Peyer's patch (tissue), 4 donors: ENCODE measurements around the gene IHH. TPM values are rescaled to one million over a fixed set of nuclear protein-coding genes. Genes with fewer than 3 reads are reported as not detected.

Source experiments
- DNase-seq, 3 donors: peaks; one replicate each; pipeline ENCODE4 v3.0.0-alpha.2; 2017 to 2019
- H3K27ac ChIP-seq, 4 donors: fragments of 200-600 bp; sonication (generic); one replicate each; pipeline ENCODE4 v1.5.1; 2016 to 2019
- H3K27me3 ChIP-seq, 2 donors: fragments of 200-600 bp; sonication (generic); one replicate each; pipeline ENCODE4 v1.5.1; 2019
- H3K36me3 ChIP-seq, 3 donors: fragments of 200-600 bp; sonication (generic); one replicate each; pipeline ENCODE4 v1.5.1; 2016 to 2019
- H3K4me1 ChIP-seq, 4 donors: fragments of 200-600 bp; sonication (generic); one replicate each; pipeline ENCODE4 v1.5.1; 2016 to 2019
- H3K4me3 ChIP-seq, 4 donors: fragments of 200-600 bp; sonication (generic); 1 replicate in 3 of 4; 2 replicates in 1 of 4; pipeline ENCODE4 v1.5.1; 2016 to 2019; ENCODE audit warnings: mild to moderate bottlenecking in 1 of 4
- H3K9me3 ChIP-seq, 4 donors: fragments of 200-600 bp; sonication (generic); one replicate each; pipeline ENCODE4 v1.5.1; 2016 to 2019; ENCODE audit warnings: mild to moderate bottlenecking in 1 of 4
- CTCF ChIP-seq, 6 experiments: fragments of 450-650 bp in 4 of 6; fragments of 200-600 bp in 2 of 6; sonication (generic) in 1 of 6; IDR thresholded peaks; one replicate each; pipeline ENCODE4 v1.5.1; 2017 to 2019; ENCODE audit warnings: antibody characterized with exemption in 6 of 6, mild to moderate bottlenecking in 3 of 6, moderate library complexity in 1 of 6
- POLR2A ChIP-seq, 2 donors: fragments of 450-650 bp; IDR thresholded peaks; one replicate each; pipeline ENCODE4 v1.5.1; 2017; ENCODE audit warnings: antibody characterized with exemption in 2 of 2, mild to moderate bottlenecking in 2 of 2, moderate library complexity in 2 of 2
- total RNA-seq, 4 donors: library from RNA; depleted of rRNA; stranded (reverse); fragments of >200 nt; gene quantifications; one replicate each; pipeline ENCODE4 v1.1.0, GENCODE V29; 2016

IHH gene
- total RNA-seq, 4 donors from 2014 or later, result 14.0 to 124 (median 71.1) TPM

DNA sequence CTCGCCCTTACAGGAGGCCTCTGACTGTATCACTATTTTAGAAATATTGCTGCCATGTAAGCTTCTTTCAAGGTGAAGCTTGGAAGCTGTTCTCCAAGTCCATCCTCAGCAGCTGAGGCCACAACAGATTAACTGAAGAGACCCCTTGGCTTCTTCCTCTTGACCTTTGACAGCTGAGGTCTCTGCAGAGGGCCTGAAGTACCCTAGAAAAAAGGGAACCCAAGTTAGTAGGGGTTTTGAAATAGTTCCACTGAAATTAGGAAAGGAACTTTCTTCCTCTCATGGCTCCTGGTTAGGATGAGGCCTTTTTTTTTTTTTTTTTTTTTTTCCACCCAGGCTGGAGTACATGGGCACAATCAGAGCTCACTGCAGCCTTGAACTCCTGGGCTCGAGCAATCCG lies 15.5 kb upstream of the IHH start:
- no peaks in the 10 kb centered on the region for H3K9me3 ChIP-seq
- no peak overlapping the region for H3K4me3 ChIP-seq
- no peak for TF ChIP-seq POLR2A (IDR thresholded peaks at IDR 0.05)
- TF ChIP-seq CTCF (IDR thresholded peaks at IDR 0.05), result no peak
- no peak overlapping the region for H3K27ac ChIP-seq
- peaks cover 0 to 35% (median 0%) of the 10 kb centered on the region in 3 donors for H3K36me3 ChIP-seq
- no peaks in the 10 kb centered on the region for H3K27me3 ChIP-seq
- no peak for DNase-seq
- H3K4me1 ChIP-seq, result peaks cover 0 to 38% (median 10%) of the 10 kb centered on the region in 4 donors

- TF ChIP-seq POLR2A (IDR thresholded peaks at IDR 0.05) (no peak), CTCF (IDR thresholded peaks at IDR 0.05) (peak in 4 of 6 experiments; percentile 52 to 76 (median 69))
- peak in 1 of 3 donors; percentile 72 for DNase-seq
- Histone ChIP-seq H3K4me1 (peaks cover 0 to 24% (median 6%) of the 10 kb centered on the region in 4 donors), H3K9me3 (no peaks in the 10 kb centered on the region), H3K4me3 (no peak overlapping the region), H3K27me3 (no peaks in the 10 kb centered on the region), H3K36me3 (peaks cover 0 to 35% (median 0%) of the 10 kb centered on the region in 3 donors), H3K27ac (no peak overlapping the region)
Measured at GRCh38 chr2:219073413-219074129, 12.8 kb upstream of the IHH start.

DNA sequence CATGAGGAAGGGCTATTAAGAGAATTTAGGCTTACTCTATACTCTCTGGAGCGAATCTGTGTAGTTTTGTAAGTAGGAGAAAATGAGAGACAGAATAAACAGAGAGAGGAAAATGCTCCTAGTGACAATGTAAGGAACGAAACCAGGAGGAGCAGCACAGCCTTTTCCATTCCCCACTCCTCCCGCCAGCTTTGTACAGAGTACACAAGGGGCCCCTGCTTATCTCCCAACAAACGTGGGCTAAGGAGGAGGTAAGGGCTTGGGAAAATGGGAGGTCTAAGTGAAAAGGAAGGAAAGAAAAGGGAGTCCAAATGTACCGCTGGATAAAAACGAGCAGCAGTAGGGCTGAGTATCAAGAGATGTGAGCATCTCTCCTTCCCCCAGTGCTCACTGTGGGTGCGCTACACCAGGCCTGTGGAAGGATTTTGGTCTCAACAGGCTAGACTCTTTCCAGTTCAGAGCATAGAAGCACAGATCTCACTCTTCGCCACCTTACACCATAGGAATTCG lies 12.1 kb upstream of the IHH start:
- Histone ChIP-seq H3K9me3 (no peaks in the 10 kb centered on the region), H3K36me3 (peaks cover 0 to 32% (median 0%) of the 10 kb centered on the region in 3 donors), H3K4me1 (peaks cover 0 to 19% (median 6%) of the 10 kb centered on the region in 4 donors), H3K27ac (peak overlapping the region in 1 of 4 donors; percentile 87), H3K4me3 (no peak overlapping the region), H3K27me3 (no peaks in the 10 kb centered on the region)
- TF ChIP-seq POLR2A (IDR thresholded peaks at IDR 0.05) (no peak), CTCF (IDR thresholded peaks at IDR 0.05) (no peak)
- no peak for DNase-seq

GRCh38 chr2:219071131-219071816 lies 10.6 kb upstream of the IHH start:
- Histone ChIP-seq H3K27me3 (no peaks in the 10 kb centered on the region), H3K36me3 (peaks cover 0 to 17% (median 0%) of the 10 kb centered on the region in 3 donors), H3K27ac (peak overlapping the region in 3 of 4 donors; percentile 43 to 87 (median 51)), H3K4me1 (peaks cover 0 to 19% (median 6%) of the 10 kb centered on the region in 4 donors), H3K4me3 (peak overlapping the region in 2 of 4 donors; percentile 2 to 12), H3K9me3 (no peaks in the 10 kb centered on the region)
- DNase-seq, result peak in 2 of 3 donors; percentile 65 to 79
- TF ChIP-seq POLR2A (IDR thresholded peaks at IDR 0.05) (peak in 1 of 2 donors; percentile 54), CTCF (IDR thresholded peaks at IDR 0.05) (peak in 2 of 6 experiments; percentile 10 to 14)

DNA sequence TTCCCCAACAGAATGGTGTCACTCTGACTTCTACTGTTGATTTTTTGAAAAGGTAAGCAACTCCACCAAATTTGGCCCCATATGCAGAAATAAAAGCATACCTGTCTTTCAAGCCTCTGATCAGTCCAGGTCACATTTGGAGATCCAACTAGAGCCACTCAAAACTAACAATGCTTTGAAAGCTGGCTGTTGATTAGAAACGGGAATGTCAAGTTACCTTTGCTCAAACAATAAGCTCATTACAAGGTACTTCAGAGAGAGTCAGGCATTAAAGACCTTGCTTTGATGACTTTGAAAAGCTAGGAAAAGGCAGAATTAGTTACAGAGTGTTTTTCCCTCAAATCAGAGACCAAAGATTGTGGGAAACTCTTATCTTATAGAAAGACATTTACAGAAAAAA lies 4.8 kb upstream of the IHH start:
- Histone ChIP-seq H3K27ac (no peak overlapping the region), H3K9me3 (no peaks in the 10 kb centered on the region), H3K27me3 (peaks cover 0 to 7% of the 10 kb centered on the region in 2 donors), H3K4me3 (no peak overlapping the region), H3K4me1 (peaks cover 0 to 9% (median under 1%) of the 10 kb centered on the region in 4 donors), H3K36me3 (no peaks in the 10 kb centered on the region)
- no peak for DNase-seq
- no peak for TF ChIP-seq CTCF (IDR thresholded peaks at IDR 0.05)
